ENCODE data around the gene PPP1R13B.

GRCh38 chr14:103890052-103890371, 42.6 kb upstream of the PPP1R13B start:
- TF ChIP-seq CTCF (IDR thresholded peaks at IDR 0.05) (no peak), CEBPB (IDR thresholded peaks at IDR 0.05) (no peak)

All from A549 (cell line).